HepG2 (cell line): ENCODE measurements around the gene PARP8. TPM values are rescaled to one million over a fixed set of nuclear protein-coding genes. Genes with fewer than 3 reads are reported as not detected.

ENCODE experiments used
- ATAC-seq: fragments of 200-7000 bp; cut with Tn5 transposase; 3 replicates; pipeline ENCODE4 v1.9.1; 2020; ENCODE audit warnings: mild to moderate bottlenecking, moderate library complexity
- BruUV-seq: library from RNA; stranded (reverse); fragments of 400-500 nt; replicated peaks from 2 replicates; lab custom pipeline; 2021; lab: Mats Ljungman, UMichigan
- CTCF ChIA-PET: fragments of 300-600 bp; formaldehyde crosslinking; extraction: SDS; loops from one replicate; lab custom pipeline; 2021; ENCODE audit warnings: low total read pairs, inconsistent platforms, low intra/inter-chr PET ratio; lab: Yijun Ruan, JAX
- POLR2A ChIA-PET: fragments of 350-600 bp; sonication (Branson Sonifier 250); formaldehyde crosslinking; loops from one replicate; lab custom pipeline; 2020; ENCODE audit warnings: antibody characterized with exemption, inconsistent platforms; lab: Yijun Ruan, JAX
- DNase-seq: peaks from one replicate; pipeline ENCODE4 v3.0.0-alpha.2; 2015; ENCODE audit warnings: low spot score
- FAIRE-seq: peaks from 3 replicates; lab custom pipeline; 2011; peaks lifted over from hg19 to GRCh38; lab: Jason Lieb, UNC
- H2AFZ ChIP-seq: one replicate; pipeline ENCODE4 v1.6.1; 2011; ENCODE audit warnings: low read length, inconsistent platforms
- H3K27ac ChIP-seq: fragments of 300-600 bp; 3 replicates; pipeline ENCODE4 v1.8.0; 2011; ENCODE audit warnings: mixed run types, mild to moderate bottlenecking, mixed read lengths, low read length, inconsistent platforms; ENCODE audit not compliant: insufficient read depth; ENCODE audit errors: extremely low read length
- H3K27me3 ChIP-seq, 2 experiments: fragments of 200-600 bp in 1 of 2; 2 replicates in 1 of 2; 3 replicates in 1 of 2; pipeline versions ENCODE4 v1.6.0 to v1.8.0; 2011; ENCODE audit warnings: low read length in 2 of 2, mild to moderate bottlenecking in 2 of 2, moderate library complexity in 2 of 2, inconsistent platforms in 1 of 2; ENCODE audit not compliant: insufficient read depth in 2 of 2, control insufficient read depth in 1 of 2
- H3K36me3 ChIP-seq, 2 experiments: fragments of 200-600 bp in 1 of 2; replicated peaks in 1 of 2; 2 replicates in 1 of 2; 3 replicates in 1 of 2; pipeline versions ENCODE4 v1.5.1 to v1.8.0; 2011; ENCODE audit warnings: low read length in 2 of 2, inconsistent platforms in 1 of 2; ENCODE audit not compliant: insufficient read depth in 2 of 2, control insufficient read depth in 1 of 2
- H3K4me1 ChIP-seq: 2 replicates; pipeline ENCODE4 v1.5.1; 2012; ENCODE audit warnings: low read length, inconsistent platforms; ENCODE audit not compliant: insufficient read depth
- H3K4me2 ChIP-seq: 2 replicates; pipeline ENCODE4 v1.6.0; 2011; ENCODE audit warnings: low read depth, low read length, inconsistent platforms
- H3K4me3 ChIP-seq, 3 experiments: fragments of 200-600 bp in 1 of 3; sonication (generic), shearing (Covaris generic) in 1 of 3; replicated peaks in 1 of 3; 2 replicates each; pipeline ENCODE4 v1.5.1; 2011 to 2016; ENCODE audit warnings: low read length in 3 of 3, inconsistent platforms in 2 of 3, low read depth in 2 of 3, mild to moderate bottlenecking in 2 of 3, control low read depth in 1 of 3, mixed read lengths in 1 of 3; ENCODE audit not compliant: insufficient read depth in 1 of 3
- H3K79me2 ChIP-seq: one replicate; pipeline ENCODE4 v1.6.1; 2011; ENCODE audit warnings: low read length, inconsistent platforms; ENCODE audit not compliant: insufficient read depth
- H3K9ac ChIP-seq: 2 replicates; pipeline ENCODE4 v1.6.0; 2011; ENCODE audit warnings: mild to moderate bottlenecking, low read depth, low read length, inconsistent platforms; ENCODE audit not compliant: insufficient read depth
- H3K9me3 ChIP-seq: 2 replicates; pipeline ENCODE4 v1.5.1; 2012; ENCODE audit warnings: mild to moderate bottlenecking, low read length
- H4K20me1 ChIP-seq: 2 replicates; pipeline ENCODE4 v1.6.0; 2011; ENCODE audit warnings: inconsistent platforms, mild to moderate bottlenecking, low read length, moderate library complexity; ENCODE audit not compliant: insufficient read depth
- AKAP8 ChIP-seq: sonication (generic); formaldehyde crosslinking; IDR thresholded peaks from 2 replicates; pipeline ENCODE4 v1.5.1; 2020; ENCODE audit warnings: mild to moderate bottlenecking, missing genetic modification reagents
- BATF2 ChIP-seq: sonication (generic); formaldehyde crosslinking; IDR thresholded peaks from 2 replicates; pipeline ENCODE4 v1.8.0; 2022; ENCODE audit warnings: mild to moderate bottlenecking, missing genetic modification reagents, moderate library complexity
- BCL6 ChIP-seq: IDR thresholded peaks from 2 replicates; pipeline ENCODE4 v1.6.1; 2016; ENCODE audit warnings: missing genetic modification reagents, missing compliant biosample characterization
- CERS6 ChIP-seq: sonication (generic); formaldehyde crosslinking; IDR thresholded peaks from 2 replicates; pipeline ENCODE4 v1.5.0; 2020; ENCODE audit warnings: missing genetic modification reagents
- E2F2 ChIP-seq: sonication (generic); formaldehyde crosslinking; IDR thresholded peaks from 2 replicates; pipeline ENCODE4 v1.4.0; 2020; ENCODE audit warnings: missing genetic modification reagents, borderline replicate concordance
- KLF16 ChIP-seq, 2 experiments: sonication (generic) in 1 of 2; formaldehyde crosslinking in 1 of 2; IDR thresholded peaks; 2 replicates each; pipeline versions ENCODE4 v1.6.1 to v1.8.0; 2016 to 2023; ENCODE audit warnings: missing genetic modification reagents in 2 of 2, missing compliant biosample characterization in 1 of 2
- NR2C2 ChIP-seq: sonication (generic); formaldehyde crosslinking; IDR thresholded peaks from 2 replicates; pipeline ENCODE4 v1.4.0; 2020; ENCODE audit warnings: missing genetic modification reagents, mild to moderate bottlenecking, moderate library complexity, borderline replicate concordance
- NR2F2 ChIP-seq: IDR thresholded peaks from 2 replicates; pipeline ENCODE4 v1.6.1; 2012; ENCODE audit warnings: low read depth, inconsistent platforms, borderline replicate concordance
- RXRB ChIP-seq: IDR thresholded peaks from 2 replicates; pipeline ENCODE4 v1.6.1; 2016; ENCODE audit warnings: borderline replicate concordance, missing genetic modification reagents, missing compliant biosample characterization
- TAF1 ChIP-seq: sonication (generic); formaldehyde crosslinking; IDR thresholded peaks from 2 replicates; pipeline ENCODE4 v1.4.0; 2020; ENCODE audit warnings: missing genetic modification reagents
- ZBTB7A ChIP-seq: sonication (generic); formaldehyde crosslinking; IDR thresholded peaks from 2 replicates; pipeline ENCODE4 v1.8.0; 2022; ENCODE audit warnings: mild to moderate bottlenecking, missing genetic modification reagents
- ZNF138 ChIP-seq: sonication (generic); formaldehyde crosslinking; IDR thresholded peaks from 2 replicates; pipeline ENCODE4 v1.5.0; 2020; ENCODE audit warnings: mild to moderate bottlenecking, low read depth, missing genetic modification reagents
- ZNF564 ChIP-seq: sonication (generic); formaldehyde crosslinking; IDR thresholded peaks from 2 replicates; pipeline ENCODE4 v1.8.1; 2023; ENCODE audit warnings: mild to moderate bottlenecking, missing genetic modification reagents
- WGBS: methylation state at CpG from one replicate; pipeline ENCODE4 v1.1.6; 2017; ENCODE audit warnings: low lambda C conversion rate; 5-methylcytosine and 5-hydroxymethylcytosine counted together
- in situ Hi-C: cut with HindIII; loops from 2 replicates; pipeline ENCODE4 v1.10.0; 2017; ENCODE audit warnings: low pct_unique_long_range_greater_than_20kb; ENCODE audit not compliant: extremely low pct_ligation_motif_present
- intact Hi-C: fragments of 100-400 bp; cut with micrococcal nuclease; formaldehyde crosslinking; loops from one replicate; pipeline ENCODE4 v1.10.0; 2022; ENCODE audit not compliant: unreplicated experiment
- polyA plus RNA-seq, 8 experiments: library from polyadenylated mRNA; depleted of rRNA in 3 of 8; stranded (reverse) in 7 of 8; unstranded in 1 of 8; fragments of >200 nt; fragmentation: Illumina TruSeq in 4 of 8; extraction: Trizol in 4 of 8; gene quantifications; 2 replicates each; pipeline versions ENCODE4 v1.2.1 to v1.2.3, GENCODE V29; 2011 to 2016; ENCODE audit warnings: low read depth in 4 of 8, missing spikeins in 1 of 8, mixed read lengths in 1 of 8; ENCODE audit not compliant: insufficient read depth in 1 of 8
- total RNA-seq, 5 experiments: library from RNA; depleted of rRNA; stranded (reverse); fragments of >200 nt; fragmentation: Illumina TruSeq; extraction: Trizol; gene quantifications; 2 replicates each; pipeline ENCODE4 v1.2.3, GENCODE V29; 2016; ENCODE audit warnings: low read depth in 1 of 5
- TF ChIP-seq, protein P1 (sequence below): sonication (generic); formaldehyde crosslinking; IDR thresholded peaks from 2 replicates; pipeline ENCODE4 v1.8.0; 2022; ENCODE audit warnings: missing genetic modification reagents, low read depth, mild to moderate bottlenecking, borderline replicate concordance
- TF ChIP-seq, protein P2 (sequence below): sonication (generic); formaldehyde crosslinking; IDR thresholded peaks from 2 replicates; pipeline ENCODE4 v1.8.0; 2022; ENCODE audit warnings: mild to moderate bottlenecking, missing genetic modification reagents; ENCODE audit not compliant: insufficient replicate concordance

PARP8 gene
- total and polyA plus RNA-seq, 2 of the 13 experiments (the other 11 are each of a cell fraction or from before 2014, with no cell fraction given) = 0.11 to 0.29 TPM

GRCh38 chr5:50863534-50864170 is 197.2 kb downstream of the PARP8 start:
- intact Hi-C loops (no loop called here), in situ Hi-C loops (no loop called here)
- Histone ChIP-seq H3K4me1 (no peaks in the 10 kb centered on the region), H3K4me2 (no peak overlapping the region), H2AFZ (no peak overlapping the region), H4K20me1 (no peaks in the 10 kb centered on the region), H3K79me2 (no peaks in the 10 kb centered on the region), H3K27ac (no peak overlapping the region), H3K36me3 (no peaks in the 10 kb centered on the region), H3K9ac (no peak overlapping the region), H3K9me3 (no peaks in the 10 kb centered on the region), H3K4me3 (no peak overlapping the region), H3K27me3 (no peaks in the 10 kb centered on the region)
- POLR2A ChIA-PET = no interaction called here
- no peak for FAIRE-seq
- 0% methylated on average over 3 of the region's 3 CpGs for WGBS
- BruUV-seq = no TSS peak
- no peak for ATAC-seq
- DNase-seq = no peak
- CTCF ChIA-PET = no interaction called here
- TF ChIP-seq KLF16 (CRISPR knock-in tag; IDR thresholded peaks at IDR 0.05) = no peak
- no peak for TF ChIP-seq E2F2
- TF ChIP-seq, protein P1, sequence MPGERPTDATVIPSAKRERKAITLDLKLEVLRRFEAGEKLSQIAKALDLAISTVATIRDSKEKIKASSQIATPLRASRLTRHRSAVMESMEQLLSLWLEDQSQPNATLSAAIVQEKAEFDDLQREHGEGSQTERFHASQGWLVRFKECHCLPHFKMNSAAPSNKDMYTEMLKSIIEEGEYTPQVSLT (CRISPR knock-in tag) = no peak
- TF ChIP-seq TAF1 (CRISPR knock-in tag) = no peak
- TF ChIP-seq ZNF564 (CRISPR knock-in tag) = no peak
- no peak for TF ChIP-seq BATF2 (CRISPR knock-in tag)
- TF ChIP-seq RXRB (CRISPR knock-in tag) = no peak
- no peak for TF ChIP-seq BCL6 (CRISPR knock-in tag)
- no peak for TF ChIP-seq AKAP8
- no peak for TF ChIP-seq ZNF138 (CRISPR knock-in tag)
- TF ChIP-seq, protein P2, sequence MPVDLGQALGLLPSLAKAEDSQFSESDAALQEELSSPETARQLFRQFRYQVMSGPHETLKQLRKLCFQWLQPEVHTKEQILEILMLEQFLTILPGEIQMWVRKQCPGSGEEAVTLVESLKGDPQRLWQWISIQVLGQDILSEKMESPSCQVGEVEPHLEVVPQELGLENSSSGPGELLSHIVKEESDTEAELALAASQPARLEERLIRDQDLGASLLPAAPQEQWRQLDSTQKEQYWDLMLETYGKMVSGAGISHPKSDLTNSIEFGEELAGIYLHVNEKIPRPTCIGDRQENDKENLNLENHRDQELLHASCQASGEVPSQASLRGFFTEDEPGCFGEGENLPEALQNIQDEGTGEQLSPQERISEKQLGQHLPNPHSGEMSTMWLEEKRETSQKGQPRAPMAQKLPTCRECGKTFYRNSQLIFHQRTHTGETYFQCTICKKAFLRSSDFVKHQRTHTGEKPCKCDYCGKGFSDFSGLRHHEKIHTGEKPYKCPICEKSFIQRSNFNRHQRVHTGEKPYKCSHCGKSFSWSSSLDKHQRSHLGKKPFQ = no peak
- TF ChIP-seq CERS6 = no peak
- no peak for TF ChIP-seq NR2C2
- TF ChIP-seq ZBTB7A (CRISPR knock-in tag) = no peak
- no peak for TF ChIP-seq NR2F2
